NCI-H2107 treated with DMSO at 0.1 percent for 48 hours (cell line): Measurements from ENCODE around the gene STAG2.
"Not testable (repeated sequence)": the region's sequence is repeated elsewhere in the genome, so short reads cannot be mapped to it uniquely, and the experiment has no call there.

Experiments used
- DNase-seq: peaks from one replicate; lab custom pipeline; 2025; ENCODE audit not compliant: unreplicated experiment; lab: John Stamatoyannopoulos, UW

The STAG2 gene

DNA sequence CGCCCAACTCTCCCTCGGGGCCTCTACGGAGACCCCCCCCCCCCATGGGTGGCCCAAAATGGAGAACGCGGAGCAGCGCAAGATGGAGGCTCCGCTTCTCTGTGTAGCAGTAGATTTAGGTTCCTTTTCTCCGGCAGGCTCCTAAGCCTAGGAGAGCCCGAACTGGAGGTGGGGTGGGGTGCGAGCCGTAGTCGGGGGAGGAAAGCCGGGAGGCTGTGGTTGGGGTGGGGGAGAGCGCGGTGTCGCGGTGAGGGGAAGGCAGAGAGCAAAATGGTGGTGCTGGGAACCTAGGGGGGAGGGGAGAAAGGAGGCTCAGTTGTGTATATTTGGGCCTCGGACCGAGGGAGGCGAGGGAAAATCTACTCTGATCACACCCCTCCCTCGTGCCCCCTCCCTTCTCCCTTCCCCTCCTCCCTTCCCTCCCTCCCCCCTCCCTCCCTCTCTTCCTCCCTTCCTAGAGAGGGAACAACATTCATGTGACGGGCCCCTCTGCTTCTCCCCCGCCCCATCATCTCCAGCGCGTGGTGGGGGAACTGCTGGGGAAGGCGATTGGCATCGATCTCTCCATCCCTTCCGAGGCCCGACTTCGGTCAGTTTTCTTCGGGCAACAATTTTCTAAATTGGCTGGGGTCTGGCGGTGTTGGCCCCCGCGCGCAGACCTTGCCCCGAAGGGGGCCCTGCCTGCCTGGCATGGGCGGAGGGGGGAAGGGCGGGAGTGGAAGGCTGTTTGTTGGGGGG, at the start of gene STAG2:
Gene STAG2, plus strand, starts transcription at position 439 of the 738 bp plus-strand sequence. CDS start 60,922 bp downstream, outside the sequence.
- DNase-seq = peak; percentile 88

DNA sequence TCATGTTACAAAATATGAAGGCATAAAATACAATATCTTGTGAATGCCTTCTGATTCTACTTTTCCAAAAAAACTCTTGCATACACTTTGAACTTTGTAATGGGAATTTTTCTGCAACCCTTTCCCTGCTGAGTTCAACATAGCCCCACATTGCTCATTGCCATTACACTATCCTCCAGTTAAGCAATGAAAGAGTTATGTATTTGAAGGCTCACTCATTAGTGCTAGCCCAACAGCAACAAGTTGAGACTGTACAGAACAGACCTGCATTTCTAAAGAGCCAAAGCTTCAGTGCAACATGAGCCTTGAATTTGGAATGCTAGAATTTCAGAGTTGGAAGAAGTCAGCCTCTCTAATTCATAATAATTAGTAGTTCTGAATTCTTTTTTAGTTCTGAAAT, 44.4 kb upstream of the STAG2 start:
- DNase-seq = no peak

DNA sequence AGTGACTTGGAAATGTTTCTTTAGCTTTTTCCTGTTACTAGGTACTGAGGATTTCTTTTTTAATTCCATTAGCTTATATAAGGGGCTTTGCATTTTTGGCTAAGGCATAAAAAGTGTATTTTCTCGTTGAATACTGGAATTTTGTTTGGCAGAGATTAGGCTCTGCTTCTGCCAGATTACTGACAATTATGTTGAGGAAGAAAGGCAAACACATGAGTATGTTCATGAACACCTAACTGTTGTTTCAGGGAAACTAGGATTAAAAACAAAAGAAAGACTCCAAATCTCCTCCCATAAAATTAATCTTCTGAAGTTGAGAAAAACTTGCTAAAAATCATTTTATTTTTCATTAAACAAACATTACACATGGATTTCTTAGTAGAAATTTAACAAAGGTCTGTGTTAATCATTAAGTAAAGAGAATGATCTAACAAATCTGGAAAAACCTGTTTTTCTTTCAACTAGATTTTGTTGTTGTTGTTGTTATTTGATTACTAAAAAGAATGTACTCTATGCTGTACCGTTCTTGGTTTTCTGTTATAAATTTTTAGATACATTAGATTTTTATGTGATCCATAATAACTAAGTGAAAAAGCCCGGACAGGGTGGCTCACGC, 43.3 kb upstream of the STAG2 start:
- no peak for DNase-seq

- DNase-seq = no peak
These were observed 41.3 kb upstream of the STAG2 start for GRCh38 chrX:123920105-123920785.

DNA sequence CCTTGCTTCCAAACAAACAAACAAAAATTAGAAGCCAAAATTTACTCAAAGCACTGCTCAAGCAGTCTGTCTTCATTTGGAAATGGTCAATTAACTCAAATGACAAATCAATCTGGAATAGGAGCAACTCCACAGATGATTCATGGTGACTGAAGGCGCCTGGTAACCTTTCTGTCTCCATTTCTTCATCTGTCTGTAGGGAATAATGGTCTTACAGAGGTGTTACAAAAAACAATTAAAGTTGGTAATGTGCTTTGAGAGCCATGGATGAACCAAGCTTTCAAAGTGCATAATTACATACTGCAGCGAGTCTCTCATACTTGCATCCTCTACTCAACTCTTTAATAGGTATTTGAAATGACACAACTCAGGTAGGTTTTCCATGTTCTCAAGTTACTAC, 38.3 kb upstream of the STAG2 start:
- no peak for DNase-seq

DNA sequence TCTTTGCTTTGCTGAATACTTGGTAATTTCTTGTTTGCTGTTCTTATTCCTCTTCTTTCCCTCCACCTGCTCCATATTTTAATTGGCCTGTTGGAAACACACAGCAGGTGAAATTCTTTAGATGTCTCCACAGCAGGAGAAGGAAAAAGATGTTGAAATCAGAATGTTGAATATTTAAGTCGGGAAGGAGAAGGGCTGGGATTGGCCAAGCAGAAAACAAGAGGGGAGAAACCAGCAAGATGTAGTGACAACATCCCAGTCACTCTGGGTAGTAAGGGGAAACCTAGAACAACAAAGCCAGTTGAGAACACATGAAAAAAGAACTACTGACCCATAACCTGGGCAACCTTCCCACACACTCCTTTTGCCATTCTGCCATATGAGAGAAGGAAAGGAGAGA, 37.3 kb upstream of the STAG2 start:
- no peak for DNase-seq

- no peak for DNase-seq
These were observed 33.7 kb upstream of the STAG2 start for GRCh38 chrX:123927845-123928244.

GRCh38 chrX:123932055-123932454, 29.5 kb upstream of the STAG2 start:
- DNase-seq = not testable (repeated sequence)

DNA sequence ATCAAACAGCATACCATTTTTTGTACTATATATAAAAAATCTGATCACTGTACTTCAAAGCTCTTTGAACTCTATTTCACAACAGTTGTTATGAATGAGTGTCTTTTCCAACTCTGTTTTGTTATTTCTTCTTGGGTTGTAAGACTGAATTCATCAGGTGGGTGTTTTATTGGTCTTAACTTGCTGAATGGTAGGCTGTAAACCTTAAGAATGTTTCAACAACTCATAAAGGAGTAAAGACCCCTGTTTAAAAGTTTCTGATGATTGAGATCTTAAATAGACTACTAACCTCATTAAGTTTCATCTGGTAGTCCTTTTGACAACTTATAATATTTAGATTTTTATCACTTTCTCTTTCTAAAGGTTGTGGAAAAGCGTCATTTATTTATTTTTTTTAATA, 18.4 kb upstream of the STAG2 start:
- DNase-seq = no peak

DNA sequence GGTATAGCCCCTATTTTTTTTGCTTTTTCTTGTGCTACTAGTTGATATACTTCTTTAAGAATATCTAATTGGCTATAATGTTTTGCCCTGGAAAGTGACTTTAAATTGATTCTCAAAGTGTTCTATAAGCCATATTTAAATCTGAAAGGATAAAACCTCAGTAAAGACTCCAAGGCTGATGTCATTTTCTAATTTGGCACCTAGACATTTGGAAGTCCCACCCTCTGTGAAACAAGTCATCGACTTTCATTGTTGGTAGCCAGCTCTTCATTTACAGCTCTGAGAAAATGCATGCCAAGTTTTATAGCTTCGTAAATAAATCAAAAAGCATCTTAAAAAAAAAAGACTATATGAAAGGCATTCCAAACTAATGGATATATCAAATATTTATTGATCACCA, 18.0 kb upstream of the STAG2 start:
- DNase-seq = no peak

- no peak for DNase-seq
These were observed 11.7 kb upstream of the STAG2 start for GRCh38 chrX:123949846-123950245.

GRCh38 chrX:123959281-123960063, 2.0 kb upstream of the STAG2 start:
- no peak for DNase-seq

DNA sequence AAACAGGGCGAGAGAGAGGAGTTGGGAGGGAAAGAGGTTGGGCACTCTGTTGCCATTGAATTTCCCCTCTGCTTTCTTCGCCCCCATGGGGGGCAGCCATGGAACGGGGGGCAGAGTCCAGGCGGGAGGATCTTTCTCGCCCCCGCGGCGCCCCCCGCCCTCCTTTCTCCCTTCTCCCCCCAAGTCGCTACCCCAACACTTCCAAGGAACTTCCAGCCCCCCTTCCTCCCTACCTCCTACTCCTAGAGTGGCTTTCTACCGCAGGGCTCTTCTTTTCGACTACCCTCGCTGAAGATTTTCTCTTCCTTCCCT, 594 bp upstream of the STAG2 start:
- DNase-seq = no peak

DNA sequence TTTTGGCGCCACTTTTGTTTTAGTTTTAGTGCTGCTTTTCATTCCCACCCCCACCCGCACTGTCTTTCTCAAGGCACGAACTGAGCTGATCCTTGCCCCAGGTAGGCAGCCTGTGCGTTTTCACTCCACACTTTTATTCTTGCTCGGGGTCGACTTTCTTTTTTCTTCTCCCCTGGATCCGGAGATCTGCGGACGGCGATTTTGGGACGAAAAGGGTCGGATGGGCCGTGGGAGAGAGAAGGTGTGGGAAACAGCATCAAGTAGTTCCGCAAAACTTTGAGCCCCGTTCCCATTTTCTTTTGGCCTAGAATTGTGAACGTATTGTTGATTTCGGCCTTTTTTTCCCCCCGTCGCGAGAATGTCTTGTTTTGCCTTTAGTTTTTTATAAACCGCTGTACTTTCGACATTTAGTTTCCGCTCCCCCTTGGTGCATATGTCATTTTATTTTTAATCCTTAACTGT, 531 bp downstream of the STAG2 start:
- peak; percentile 51 for DNase-seq

- peak; percentile 93 for DNase-seq
These were observed 1.4 kb downstream of the STAG2 start for GRCh38 chrX:123962794-123963373.

DNA sequence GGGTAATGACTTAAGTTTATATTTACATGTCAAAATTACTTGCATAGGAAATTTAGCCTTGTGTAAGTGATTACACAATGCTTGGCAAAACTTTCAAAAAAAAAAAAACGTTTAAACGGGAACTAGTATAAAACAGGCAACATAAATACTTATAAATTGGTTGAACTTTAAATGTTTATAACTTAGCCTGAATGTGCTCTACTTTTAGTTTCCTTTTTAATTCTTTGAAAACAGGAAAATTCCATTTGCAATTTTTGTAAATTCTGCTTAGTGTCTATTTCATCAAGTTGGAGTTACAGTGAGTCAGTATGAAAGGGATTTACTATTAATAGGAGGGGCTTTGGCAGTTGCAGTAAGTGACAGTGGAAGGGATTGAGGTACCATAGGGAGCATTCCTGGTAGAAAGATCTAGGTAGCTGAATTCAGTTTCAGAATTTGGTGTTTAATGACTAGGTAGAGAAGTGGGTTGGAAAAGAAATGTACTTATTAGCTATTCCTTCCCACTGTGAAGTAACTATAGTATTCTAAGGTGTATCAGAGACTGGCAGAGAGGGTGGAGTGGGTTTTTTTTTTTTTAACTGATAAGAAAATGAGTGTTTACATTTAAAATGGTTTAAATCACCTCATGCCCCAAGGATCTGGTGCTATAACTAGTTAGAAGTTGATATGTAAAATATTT, 2.8 kb downstream of the STAG2 start:
- no peak for DNase-seq

DNA sequence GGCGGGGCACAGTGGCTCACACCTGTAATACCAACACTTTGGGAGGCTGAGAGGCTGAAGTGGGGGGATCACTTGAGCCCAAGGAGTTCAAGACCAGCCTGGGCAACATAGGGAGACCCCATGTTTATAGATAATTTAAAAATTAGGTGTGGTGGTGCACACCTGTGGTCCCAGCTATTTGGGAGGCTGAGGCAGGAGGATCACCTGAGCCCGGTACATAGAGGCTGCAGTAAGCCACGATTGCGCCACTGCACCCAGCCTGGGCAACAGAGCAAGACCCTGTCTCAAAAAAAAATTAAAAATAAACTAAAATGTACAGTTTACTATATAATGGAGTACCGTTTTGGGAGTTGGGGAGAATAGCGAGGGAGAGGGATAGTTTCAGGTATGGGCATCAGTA, 4.2 kb downstream of the STAG2 start:
- no peak for DNase-seq

- DNase-seq = no peak
These were observed 6.0 kb downstream of the STAG2 start for GRCh38 chrX:123967497-123967896.

GRCh38 chrX:123968383-123969050, 7.0 kb downstream of the STAG2 start:
- DNase-seq = no peak

DNA sequence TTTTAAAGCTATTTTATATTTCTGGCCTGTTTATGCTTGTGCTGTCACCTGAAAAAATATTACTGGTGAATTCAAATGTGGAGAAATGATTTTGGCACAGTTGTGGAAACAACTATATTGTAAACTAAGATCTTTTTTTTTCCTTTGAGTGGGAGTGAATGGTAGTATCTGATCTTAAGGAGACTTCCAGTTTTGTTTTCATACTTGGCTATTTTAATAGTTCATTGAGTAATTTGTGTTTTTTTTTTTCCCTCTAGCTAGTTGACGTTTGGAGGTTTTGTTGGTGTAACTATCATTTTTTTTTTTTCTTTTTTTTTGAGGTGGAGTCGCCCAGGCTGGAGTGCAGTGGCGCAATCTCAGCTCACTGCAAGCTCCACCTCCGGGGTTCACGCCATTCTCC, 10.5 kb downstream of the STAG2 start:
- no peak for DNase-seq
